Keratinocyte (primary cell): ENCODE measurements around the gene PIEZO1. TPM values are rescaled to one million over a fixed set of nuclear protein-coding genes. Genes with fewer than 3 reads are reported as not detected.

ENCODE experiments used
- DNase-seq: peaks from one replicate; pipeline ENCODE4 v3.0.0-alpha.2; 2011; ENCODE audit warnings: low read depth, missing footprints, low spot score
- FAIRE-seq: peaks from 2 replicates; lab custom pipeline; 2011; peaks lifted over from hg19 to GRCh38; lab: Jason Lieb, UNC
- H2AFZ ChIP-seq: 2 replicates; pipeline ENCODE4 v1.6.0; 2012; ENCODE audit warnings: low read length, control low read depth, inconsistent platforms; ENCODE audit not compliant: control insufficient read depth
- H3K27ac ChIP-seq: 2 replicates; pipeline ENCODE4 v1.5.1; 2011; ENCODE audit warnings: low read length; ENCODE audit not compliant: control insufficient read depth, insufficient read depth
- H3K27me3 ChIP-seq: 3 replicates; pipeline ENCODE4 v1.6.0; 2011; ENCODE audit warnings: low read length; ENCODE audit not compliant: control insufficient read depth, insufficient read depth; ENCODE audit errors: extremely low read depth
- H3K36me3 ChIP-seq, 2 experiments: 2 replicates in 1 of 2; 3 replicates in 1 of 2; pipeline ENCODE4 v1.5.1; 2011; ENCODE audit warnings: low read length in 2 of 2, mild to moderate bottlenecking in 1 of 2; ENCODE audit not compliant: control insufficient read depth in 2 of 2, insufficient read depth in 2 of 2; ENCODE audit errors: extremely low read depth in 1 of 2
- H3K4me1 ChIP-seq: 3 replicates; pipeline ENCODE4 v1.5.1; 2011; ENCODE audit warnings: low read length; ENCODE audit not compliant: control insufficient read depth, insufficient read depth; ENCODE audit errors: extremely low read depth
- H3K4me2 ChIP-seq: 3 replicates; pipeline ENCODE4 v1.6.0; 2011; ENCODE audit warnings: low read depth, low read length; ENCODE audit not compliant: control insufficient read depth, insufficient read depth; ENCODE audit errors: extremely low read depth
- H3K4me3 ChIP-seq, 3 experiments: fragments of 200-600 bp in 1 of 3; sonication (generic) in 1 of 3; 2 replicates in 2 of 3; 3 replicates in 1 of 3; pipeline ENCODE4 v1.5.1; 2011 to 2016; ENCODE audit warnings: low read length in 3 of 3, mild to moderate bottlenecking in 3 of 3, control low read depth in 2 of 3, inconsistent platforms in 1 of 3, low read depth in 1 of 3, mixed read lengths in 1 of 3, mixed run types in 1 of 3, moderate library complexity in 1 of 3; ENCODE audit not compliant: control insufficient read depth in 2 of 3, insufficient read depth in 2 of 3; ENCODE audit errors: extremely low read depth in 1 of 3
- H3K79me2 ChIP-seq: 2 replicates; pipeline ENCODE4 v1.6.0; 2012; ENCODE audit warnings: low read length; ENCODE audit not compliant: control insufficient read depth, insufficient read depth
- H3K9ac ChIP-seq: 3 replicates; pipeline ENCODE4 v1.6.0; 2011; ENCODE audit warnings: low read length; ENCODE audit not compliant: control insufficient read depth, insufficient read depth; ENCODE audit errors: extremely low read depth
- H3K9me1 ChIP-seq: 3 replicates; pipeline ENCODE4 v1.6.0; 2011; ENCODE audit warnings: low read length; ENCODE audit not compliant: control insufficient read depth, insufficient read depth; ENCODE audit errors: extremely low read depth
- H3K9me3 ChIP-seq: 2 replicates; pipeline ENCODE4 v1.5.1; 2012; ENCODE audit warnings: low read depth, low read length; ENCODE audit not compliant: control insufficient read depth
- H4K20me1 ChIP-seq: 3 replicates; pipeline ENCODE4 v1.6.0; 2011; ENCODE audit warnings: low read length; ENCODE audit not compliant: control insufficient read depth, insufficient read depth; ENCODE audit errors: extremely low read depth
- EZH2 ChIP-seq: IDR thresholded peaks from one replicate; pipeline ENCODE4 v1.6.1; 2012; ENCODE audit warnings: inconsistent platforms, mild to moderate bottlenecking, low read length, moderate library complexity
- dilution Hi-C: fragments of 300-500 bp; cut with MboI; formaldehyde crosslinking; loops from one replicate; pipeline ENCODE4 v1.7.0; 2020; ENCODE audit warnings: low sequenced_read_pairs; ENCODE audit not compliant: extremely low pct_ligation_motif_present
- polyA plus RNA-seq, 5 experiments: library from polyadenylated mRNA; depleted of rRNA in 3 of 5; stranded (reverse) in 3 of 5; stranded (forward) in 1 of 5; unstranded in 1 of 5; fragments of >200 nt; gene quantifications; 1 replicate in 1 of 5; 2 replicates in 3 of 5; 3 replicates in 1 of 5; pipeline versions ENCODE4 v1.2.1 to v1.2.3, GENCODE V29; 2011 to 2012; ENCODE audit warnings: missing spikeins in 2 of 5, low read depth in 1 of 5, low replicate concordance in 1 of 5
- TF ChIP-seq, protein P1 (sequence below), 3 experiments: IDR thresholded peaks in 1 of 3; conservative IDR thresholded peaks in 1 of 3; optimal IDR thresholded peaks in 1 of 3; 2 replicates in 2 of 3; 3 replicates in 1 of 3; pipeline versions ENCODE3 to v1.5.1; 2011; ENCODE audit warnings: low read length in 3 of 3, mild to moderate bottlenecking in 3 of 3, moderate library complexity in 2 of 3, control low read depth in 1 of 3, inconsistent platforms in 1 of 3; ENCODE audit not compliant: insufficient read depth in 2 of 3; ENCODE audit errors: extremely low read depth in 1 of 3

The PIEZO1 gene
- polyA plus RNA-seq, 1 donor (not counting 4 experiments of a cell fraction or from before 2014, with no cell fraction given): 62.8 TPM

DNA sequence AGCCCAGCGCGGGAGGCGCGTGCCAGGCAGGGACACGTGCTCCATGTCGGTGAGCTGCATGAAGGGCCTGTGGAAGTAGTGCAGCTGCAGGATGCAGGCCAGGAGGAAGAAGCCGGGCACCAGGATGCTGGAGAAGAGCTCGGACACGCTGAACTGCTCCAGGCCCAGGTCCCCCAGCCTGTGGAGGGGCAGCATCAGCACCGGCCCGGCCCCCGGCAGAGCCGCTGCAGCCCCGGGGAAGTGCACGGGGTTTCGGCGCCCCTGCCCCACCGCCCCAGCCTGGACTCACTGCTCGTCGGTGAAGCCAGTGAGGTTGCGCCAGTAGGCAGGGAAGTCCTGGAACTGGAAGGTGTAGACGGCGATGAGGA, 50.7 kb downstream of the PIEZO1 start:
- H3K79me2 ChIP-seq: no peaks in the 10 kb centered on the region
- H3K9me3 ChIP-seq: no peaks in the 10 kb centered on the region
- peaks cover 30 to 43% of the 10 kb centered on the region in 2 experiments for H3K36me3 ChIP-seq
- DNase-seq: no peak
- H4K20me1 ChIP-seq: peaks cover 9% of the 10 kb centered on the region
- no peak overlapping the region for H3K4me3 ChIP-seq
- no peak overlapping the region for H3K4me2 ChIP-seq
- H3K9ac ChIP-seq: no peak overlapping the region
- H3K9me1 ChIP-seq: peaks cover 2% of the 10 kb centered on the region
- no peak overlapping the region for H3K27ac ChIP-seq
- dilution Hi-C loops: no loop called here
- peaks cover 2% of the 10 kb centered on the region for H3K4me1 ChIP-seq
- H3K27me3 ChIP-seq: no peaks in the 10 kb centered on the region
- TF ChIP-seq, protein P1, sequence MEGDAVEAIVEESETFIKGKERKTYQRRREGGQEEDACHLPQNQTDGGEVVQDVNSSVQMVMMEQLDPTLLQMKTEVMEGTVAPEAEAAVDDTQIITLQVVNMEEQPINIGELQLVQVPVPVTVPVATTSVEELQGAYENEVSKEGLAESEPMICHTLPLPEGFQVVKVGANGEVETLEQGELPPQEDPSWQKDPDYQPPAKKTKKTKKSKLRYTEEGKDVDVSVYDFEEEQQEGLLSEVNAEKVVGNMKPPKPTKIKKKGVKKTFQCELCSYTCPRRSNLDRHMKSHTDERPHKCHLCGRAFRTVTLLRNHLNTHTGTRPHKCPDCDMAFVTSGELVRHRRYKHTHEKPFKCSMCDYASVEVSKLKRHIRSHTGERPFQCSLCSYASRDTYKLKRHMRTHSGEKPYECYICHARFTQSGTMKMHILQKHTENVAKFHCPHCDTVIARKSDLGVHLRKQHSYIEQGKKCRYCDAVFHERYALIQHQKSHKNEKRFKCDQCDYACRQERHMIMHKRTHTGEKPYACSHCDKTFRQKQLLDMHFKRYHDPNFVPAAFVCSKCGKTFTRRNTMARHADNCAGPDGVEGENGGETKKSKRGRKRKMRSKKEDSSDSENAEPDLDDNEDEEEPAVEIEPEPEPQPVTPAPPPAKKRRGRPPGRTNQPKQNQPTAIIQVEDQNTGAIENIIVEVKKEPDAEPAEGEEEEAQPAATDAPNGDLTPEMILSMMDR (optimal IDR thresholded peaks at IDR 0.05 in 1 of 3, IDR thresholded peaks at IDR 0.05 in 1 of 3, conservative IDR thresholded peaks at IDR 0.05 in 1 of 3; ENCODE audit: extremely low read depth in 1 of 3, insufficient read depth in 2 of 3, low read length in 3 of 3): no peak
- TF ChIP-seq EZH2: no peak
- no peak for FAIRE-seq
- H2AFZ ChIP-seq: no peak overlapping the region

DNA sequence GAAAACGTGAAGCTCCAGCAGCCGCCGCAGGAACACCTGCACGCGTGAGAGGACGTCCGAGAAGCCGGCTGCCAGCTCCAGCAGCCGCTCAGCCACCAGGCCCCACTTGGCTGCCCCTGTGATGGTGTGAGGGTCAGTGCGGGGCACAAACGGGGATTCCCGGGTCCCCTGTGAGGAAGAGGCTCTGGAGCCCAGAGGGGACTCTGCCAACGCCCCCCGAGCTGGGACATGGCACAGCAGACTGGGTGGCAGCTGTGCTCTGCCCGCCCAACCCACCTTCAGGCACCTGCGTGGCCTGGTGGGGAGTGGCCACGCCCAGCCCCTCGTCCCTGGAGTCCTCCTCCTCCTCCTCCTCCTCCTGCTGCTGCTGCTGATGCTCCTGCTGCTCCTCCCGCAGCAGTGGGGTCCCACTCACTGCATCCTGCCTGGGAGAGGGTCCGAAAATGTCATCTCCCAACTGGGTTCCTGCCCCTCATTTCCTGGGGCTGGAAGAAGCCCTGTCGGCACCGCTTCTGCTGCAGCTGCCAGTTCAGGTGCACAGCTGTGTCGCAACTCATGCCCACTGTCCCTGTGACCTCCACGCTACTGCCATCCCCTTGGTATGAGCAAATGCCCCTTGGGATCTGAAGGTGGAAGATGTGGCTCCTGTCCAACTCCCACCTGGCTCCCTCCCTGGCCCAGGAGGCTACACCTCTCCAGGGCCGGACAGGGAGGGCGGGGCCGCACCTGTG, 51.2 kb downstream of the PIEZO1 start:
- H3K9ac ChIP-seq: no peak overlapping the region
- TF ChIP-seq EZH2: no peak
- TF ChIP-seq, protein P1 (optimal IDR thresholded peaks at IDR 0.05 in 1 of 3, IDR thresholded peaks at IDR 0.05 in 1 of 3, conservative IDR thresholded peaks at IDR 0.05 in 1 of 3; ENCODE audit: extremely low read depth in 1 of 3, insufficient read depth in 2 of 3, low read length in 3 of 3): no peak
- no peak overlapping the region for H2AFZ ChIP-seq
- H4K20me1 ChIP-seq: peaks cover 8% of the 10 kb centered on the region
- H3K9me1 ChIP-seq: no peaks in the 10 kb centered on the region
- H3K4me1 ChIP-seq: no peaks in the 10 kb centered on the region
- FAIRE-seq (no peak), DNase-seq (no peak)
- H3K4me2 ChIP-seq: no peak overlapping the region
- no peak overlapping the region for H3K27ac ChIP-seq
- peaks cover 30 to 43% of the 10 kb centered on the region in 2 experiments for H3K36me3 ChIP-seq
- no peaks in the 10 kb centered on the region for H3K79me2 ChIP-seq
- no peak overlapping the region for H3K4me3 ChIP-seq
- H3K9me3 ChIP-seq: no peaks in the 10 kb centered on the region
- no peaks in the 10 kb centered on the region for H3K27me3 ChIP-seq
- dilution Hi-C loops: no loop called here
